LNCAP (cell line): ENCODE results near the gene WDR7.

ENCODE experiments used
- TF ChIP-seq, protein P1 (sequence below): fragments of 450-650 bp; IDR thresholded peaks from 2 replicates; pipeline ENCODE4 v1.5.1; 2017; ENCODE audit warnings: mild to moderate bottlenecking

Gene WDR7

DNA sequence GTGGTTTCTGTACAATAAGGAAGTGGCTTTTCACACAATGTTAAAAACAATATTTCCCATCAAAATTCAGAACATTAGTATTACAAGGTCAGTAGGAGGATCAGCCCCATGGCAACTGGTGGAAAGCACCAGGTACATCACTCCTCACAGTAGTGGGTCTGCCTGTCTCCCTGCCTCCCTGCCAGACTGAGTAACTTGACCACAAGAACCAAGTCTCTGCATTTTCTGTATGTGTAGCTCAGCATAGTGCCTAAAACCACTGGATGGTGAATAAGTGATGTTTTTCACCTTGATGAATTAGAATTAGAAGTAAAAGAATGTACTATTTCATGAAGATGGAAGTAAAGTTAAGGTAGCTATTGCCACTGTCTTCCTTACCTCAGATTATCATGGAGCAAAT is 4.1 kb upstream of the WDR7 start:
- TF ChIP-seq, protein P1, sequence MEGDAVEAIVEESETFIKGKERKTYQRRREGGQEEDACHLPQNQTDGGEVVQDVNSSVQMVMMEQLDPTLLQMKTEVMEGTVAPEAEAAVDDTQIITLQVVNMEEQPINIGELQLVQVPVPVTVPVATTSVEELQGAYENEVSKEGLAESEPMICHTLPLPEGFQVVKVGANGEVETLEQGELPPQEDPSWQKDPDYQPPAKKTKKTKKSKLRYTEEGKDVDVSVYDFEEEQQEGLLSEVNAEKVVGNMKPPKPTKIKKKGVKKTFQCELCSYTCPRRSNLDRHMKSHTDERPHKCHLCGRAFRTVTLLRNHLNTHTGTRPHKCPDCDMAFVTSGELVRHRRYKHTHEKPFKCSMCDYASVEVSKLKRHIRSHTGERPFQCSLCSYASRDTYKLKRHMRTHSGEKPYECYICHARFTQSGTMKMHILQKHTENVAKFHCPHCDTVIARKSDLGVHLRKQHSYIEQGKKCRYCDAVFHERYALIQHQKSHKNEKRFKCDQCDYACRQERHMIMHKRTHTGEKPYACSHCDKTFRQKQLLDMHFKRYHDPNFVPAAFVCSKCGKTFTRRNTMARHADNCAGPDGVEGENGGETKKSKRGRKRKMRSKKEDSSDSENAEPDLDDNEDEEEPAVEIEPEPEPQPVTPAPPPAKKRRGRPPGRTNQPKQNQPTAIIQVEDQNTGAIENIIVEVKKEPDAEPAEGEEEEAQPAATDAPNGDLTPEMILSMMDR: no peak

DNA sequence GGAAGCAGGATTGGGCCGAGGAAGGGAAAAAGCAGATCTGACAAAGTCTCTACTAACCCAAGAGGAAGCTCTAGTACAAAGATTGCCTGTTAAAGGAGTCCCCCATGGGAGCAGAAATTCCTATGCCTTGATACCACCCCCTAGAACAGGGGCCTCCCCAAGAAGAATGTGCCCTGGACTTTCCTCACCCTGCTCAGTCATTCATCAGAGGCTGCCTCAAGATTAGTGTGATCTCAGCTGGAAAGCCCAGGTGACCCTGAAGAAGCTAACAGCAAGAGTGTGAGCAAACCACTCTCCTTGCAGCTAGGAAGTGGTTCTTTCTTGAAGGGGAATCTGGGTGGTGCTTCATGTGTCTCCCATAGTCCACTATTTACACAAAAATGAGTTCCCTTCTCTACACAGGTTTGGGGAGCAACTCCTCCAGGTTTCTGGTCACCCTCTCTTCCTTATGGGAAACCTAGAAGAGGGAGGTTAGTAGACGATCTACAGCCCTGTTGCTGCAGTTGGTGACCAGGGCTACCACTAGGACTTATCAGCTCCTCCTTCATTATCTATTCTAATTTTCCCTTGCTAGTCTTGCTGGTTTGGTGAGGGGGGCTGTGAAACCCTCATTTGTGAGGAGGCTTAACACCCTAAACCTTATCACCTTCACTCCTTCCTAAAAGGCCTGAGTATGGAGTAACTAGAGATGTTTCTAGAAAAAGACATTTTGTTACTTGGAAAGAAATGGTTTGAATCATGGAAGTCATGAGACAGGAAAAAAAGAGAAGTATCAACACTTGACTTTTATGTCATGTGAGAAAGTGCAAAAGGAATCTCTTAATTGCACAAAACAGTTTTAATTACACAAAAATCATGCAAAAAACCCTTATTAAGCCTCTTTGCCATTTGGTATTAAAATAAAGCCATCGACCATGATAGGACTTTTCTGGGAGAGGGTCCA is 2.9 kb upstream of the WDR7 start:
- TF ChIP-seq, protein P1: no peak

DNA sequence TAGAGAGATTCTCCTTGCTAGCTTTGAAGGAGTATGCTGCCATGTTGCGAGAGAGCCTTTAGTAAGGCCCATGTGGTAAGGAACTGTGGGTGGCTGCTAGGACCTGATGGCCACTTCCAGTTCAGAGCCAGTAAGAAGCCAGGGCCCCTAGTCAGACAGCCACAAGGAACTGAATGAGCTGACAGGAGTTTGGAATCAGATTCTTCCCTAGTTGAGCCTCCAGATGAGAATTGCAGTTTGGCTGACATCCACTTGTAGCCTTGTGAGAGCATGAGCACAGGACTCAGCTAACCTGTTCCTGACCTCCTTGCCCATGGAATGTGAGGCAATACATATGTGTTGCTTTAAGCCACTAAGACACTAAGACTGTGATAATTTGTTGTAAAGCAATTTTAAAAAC is 1.2 kb upstream of the WDR7 start:
- TF ChIP-seq, protein P1: no peak

DNA sequence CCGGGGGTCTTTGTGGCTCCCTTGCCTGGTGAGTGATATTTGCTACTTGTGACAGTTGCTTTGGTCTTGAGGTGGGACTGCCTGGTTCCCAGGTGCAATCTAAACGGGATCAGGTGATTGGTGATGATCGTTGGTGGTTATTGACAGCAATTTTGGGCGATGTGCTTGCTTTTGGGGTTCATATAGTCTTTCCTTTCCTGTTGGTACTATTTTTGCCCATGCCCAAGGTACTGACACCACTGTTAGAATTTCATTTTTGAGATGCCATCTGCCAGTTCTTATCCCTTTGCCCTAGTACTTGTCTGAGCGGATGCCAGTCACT is 573 bp downstream of the WDR7 start:
- TF ChIP-seq, protein P1: no peak

DNA sequence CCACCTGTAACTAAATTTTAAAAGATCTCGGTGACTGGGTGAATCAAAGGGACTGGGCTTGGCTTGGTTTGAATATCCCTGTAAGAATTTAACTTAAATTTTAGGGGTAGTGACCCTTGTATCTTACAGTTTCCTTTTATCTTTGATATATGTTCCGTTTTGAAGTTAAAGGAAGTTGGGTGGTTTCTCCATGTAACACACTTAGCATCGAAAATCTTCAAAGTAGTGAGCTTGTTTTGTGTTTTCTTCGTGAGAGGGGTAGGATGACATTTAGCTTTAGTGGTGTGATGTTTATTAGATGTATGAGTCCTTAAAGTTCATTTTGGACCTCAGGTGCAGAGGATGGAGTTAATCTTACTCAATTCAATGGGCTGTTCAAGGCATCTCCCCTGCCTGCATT is 1.6 kb downstream of the WDR7 start:
- TF ChIP-seq, protein P1: no peak

DNA sequence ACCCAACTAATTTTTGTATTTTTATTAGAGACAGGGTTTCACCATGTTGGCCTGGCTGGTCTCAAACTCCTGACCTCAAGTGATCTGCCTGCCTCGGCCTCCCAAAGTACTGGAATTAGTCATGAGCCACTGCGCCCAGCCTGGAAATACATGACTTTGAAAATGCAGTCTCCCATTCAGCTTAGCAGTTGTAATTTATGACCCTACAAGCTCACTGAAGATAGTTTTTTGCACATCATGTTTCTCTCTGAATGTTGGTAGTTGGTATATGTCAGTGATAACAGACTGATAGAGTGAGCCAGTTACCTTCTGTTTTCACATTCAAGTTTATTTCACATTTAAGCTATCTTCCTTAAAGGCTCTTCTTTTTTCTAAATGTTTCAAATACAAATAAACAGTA is 7.1 kb downstream of the WDR7 start:
- TF ChIP-seq, protein P1: no peak

DNA sequence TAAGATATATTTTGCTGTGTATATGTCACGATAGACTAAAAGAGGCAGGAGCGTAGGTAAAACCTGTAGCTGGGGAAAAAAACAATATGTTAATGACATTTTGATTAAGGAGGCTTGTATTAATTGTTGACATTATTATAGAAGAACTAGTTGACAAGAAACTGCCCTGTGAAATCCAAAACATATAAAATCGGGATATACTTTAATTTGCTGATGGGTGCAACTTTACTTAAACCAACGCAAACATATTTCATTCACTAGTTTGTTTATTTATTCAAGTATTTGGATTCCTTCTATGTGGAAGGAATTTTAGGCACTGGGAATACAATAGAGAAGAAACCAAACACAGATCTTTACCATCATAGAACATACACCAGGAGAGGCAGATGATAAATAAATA is 8.0 kb downstream of the WDR7 start:
- TF ChIP-seq, protein P1: no peak

DNA sequence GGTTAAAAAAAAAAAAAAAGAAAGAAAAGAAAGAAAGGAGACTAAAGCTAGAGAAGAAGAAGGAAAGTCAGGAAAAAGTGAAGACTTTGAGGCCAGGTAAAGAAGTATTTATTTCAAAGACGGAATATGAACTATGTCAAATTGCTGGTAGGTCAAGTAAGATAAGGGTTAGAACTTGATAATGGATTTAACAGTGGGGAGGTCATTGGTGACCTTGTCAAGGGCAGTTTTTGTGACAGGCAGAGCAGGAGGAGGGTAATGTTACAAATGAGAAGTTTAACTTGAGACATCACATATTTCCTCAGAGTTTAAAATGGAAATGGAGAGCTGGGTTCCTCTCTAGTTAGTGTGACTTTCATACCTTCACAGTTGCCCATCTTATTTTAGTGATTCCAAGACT is 9.5 kb downstream of the WDR7 start:
- TF ChIP-seq, protein P1: no peak
